ENCODE data around the gene TGFBR1. TPM values are rescaled to one million over a fixed set of nuclear protein-coding genes. Genes with fewer than 3 reads are reported as not detected.

Gene TGFBR1
- total RNA-seq, 1 donor from 2014 or later = 203 TPM

DNA sequence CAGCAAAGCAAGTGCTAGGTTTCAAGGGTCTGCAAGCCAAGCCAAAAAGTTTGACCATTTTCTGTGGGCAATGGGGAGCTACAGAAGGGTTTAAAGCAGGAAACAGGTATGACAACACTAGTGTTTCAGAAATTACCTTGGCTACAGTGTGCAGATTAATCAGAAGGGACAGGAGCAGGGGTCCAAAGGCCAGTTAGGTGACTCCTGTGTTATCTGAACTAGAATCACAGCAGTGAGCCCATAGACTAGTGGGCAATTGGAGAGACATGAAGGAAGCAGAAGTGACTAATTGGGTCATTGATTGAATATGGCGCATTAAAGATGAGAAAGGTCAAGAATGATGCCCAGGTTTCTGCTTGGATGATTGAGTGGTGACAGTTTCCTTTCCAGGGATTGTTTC, 41.4 kb upstream of the TGFBR1 start:
- Histone ChIP-seq H3K27ac (ENCODE audit: low read depth, low read length) (no peak overlapping the region), H3K4me2 (ENCODE audit: low read length) (no peak overlapping the region), H3K4me3 (ENCODE audit: insufficient read depth, low read depth, low read length) (no peak overlapping the region), H3K36me3 (ENCODE audit: insufficient read depth, low read length) (no peaks in the 10 kb centered on the region), H3K9ac (ENCODE audit: low read length) (no peak overlapping the region), H3K79me2 (ENCODE audit: insufficient read depth, low read length) (no peaks in the 10 kb centered on the region), H3K4me1 (ENCODE audit: insufficient read depth, low read length) (peaks cover 19% of the 10 kb centered on the region), H3K9me3 (ENCODE audit: insufficient read depth, low read depth, low read length) (no peaks in the 10 kb centered on the region), H2AFZ (ENCODE audit: low read depth, low read length) (no peak overlapping the region), H4K20me1 (ENCODE audit: insufficient read depth, low read length) (no peaks in the 10 kb centered on the region), H3K27me3 (ENCODE audit: insufficient read depth, low read length) (peaks cover 9% of the 10 kb centered on the region)
- DNase-seq (ENCODE audit: low read depth) = no peak
- Mint-ChIP-seq H3K9me3 (ENCODE audit: unreplicated experiment) (peaks cover 3% of the 10 kb centered on the region), H3K4me1 (ENCODE audit: low read depth, unreplicated experiment) (peaks cover 23% of the 10 kb centered on the region), H3K36me3 (ENCODE audit: low read depth, unreplicated experiment) (peaks cover 10% of the 10 kb centered on the region), H3K27me3 (ENCODE audit: low read depth, unreplicated experiment) (peaks cover 29% of the 10 kb centered on the region), H3K4me3 (ENCODE audit: unreplicated experiment) (no peak overlapping the region), H3K27ac (ENCODE audit: unreplicated experiment) (no peak overlapping the region)
- no peak for TF ChIP-seq EZH2 (IDR thresholded peaks at IDR 0.05; ENCODE audit: insufficient read depth, low read length)
- TF ChIP-seq, protein P1, sequence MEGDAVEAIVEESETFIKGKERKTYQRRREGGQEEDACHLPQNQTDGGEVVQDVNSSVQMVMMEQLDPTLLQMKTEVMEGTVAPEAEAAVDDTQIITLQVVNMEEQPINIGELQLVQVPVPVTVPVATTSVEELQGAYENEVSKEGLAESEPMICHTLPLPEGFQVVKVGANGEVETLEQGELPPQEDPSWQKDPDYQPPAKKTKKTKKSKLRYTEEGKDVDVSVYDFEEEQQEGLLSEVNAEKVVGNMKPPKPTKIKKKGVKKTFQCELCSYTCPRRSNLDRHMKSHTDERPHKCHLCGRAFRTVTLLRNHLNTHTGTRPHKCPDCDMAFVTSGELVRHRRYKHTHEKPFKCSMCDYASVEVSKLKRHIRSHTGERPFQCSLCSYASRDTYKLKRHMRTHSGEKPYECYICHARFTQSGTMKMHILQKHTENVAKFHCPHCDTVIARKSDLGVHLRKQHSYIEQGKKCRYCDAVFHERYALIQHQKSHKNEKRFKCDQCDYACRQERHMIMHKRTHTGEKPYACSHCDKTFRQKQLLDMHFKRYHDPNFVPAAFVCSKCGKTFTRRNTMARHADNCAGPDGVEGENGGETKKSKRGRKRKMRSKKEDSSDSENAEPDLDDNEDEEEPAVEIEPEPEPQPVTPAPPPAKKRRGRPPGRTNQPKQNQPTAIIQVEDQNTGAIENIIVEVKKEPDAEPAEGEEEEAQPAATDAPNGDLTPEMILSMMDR (IDR thresholded peaks at IDR 0.05; ENCODE audit: insufficient read depth, low read depth, low read length) = no peak
- FAIRE-seq = no peak

DNA sequence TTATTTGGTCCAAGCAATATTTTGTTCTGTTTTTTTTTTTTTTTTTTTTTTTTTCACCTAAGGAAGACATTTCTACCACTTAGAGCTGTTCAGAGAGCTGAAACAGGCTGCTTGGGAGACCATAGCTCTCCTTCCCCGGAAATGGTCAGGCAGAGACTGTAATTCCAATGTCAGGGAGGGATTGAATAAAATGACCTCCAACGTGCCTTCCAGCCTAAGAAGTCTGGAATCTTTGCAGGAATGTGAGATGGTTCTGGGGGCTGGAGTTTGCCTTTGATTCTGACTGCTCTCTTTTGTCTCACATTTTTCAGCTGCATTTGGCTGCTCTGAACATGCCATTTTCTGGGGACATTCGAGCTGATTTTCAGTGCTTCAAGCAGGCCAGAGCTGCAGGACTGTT, 38.3 kb upstream of the TGFBR1 start:
- H3K4me3 Mint-ChIP-seq (ENCODE audit: unreplicated experiment) = no peak overlapping the region
- Histone ChIP-seq H2AFZ (ENCODE audit: low read depth, low read length) (no peak overlapping the region), H3K9me3 (ENCODE audit: insufficient read depth, low read depth, low read length) (no peaks in the 10 kb centered on the region), H3K9ac (ENCODE audit: low read length) (no peak overlapping the region), H3K36me3 (ENCODE audit: insufficient read depth, low read length) (no peaks in the 10 kb centered on the region), H4K20me1 (ENCODE audit: insufficient read depth, low read length) (no peaks in the 10 kb centered on the region), H3K4me1 (ENCODE audit: insufficient read depth, low read length) (peaks cover 14% of the 10 kb centered on the region), H3K4me3 (ENCODE audit: insufficient read depth, low read depth, low read length) (no peak overlapping the region), H3K27ac (ENCODE audit: low read depth, low read length) (no peak overlapping the region), H3K4me2 (ENCODE audit: low read length) (no peak overlapping the region), H3K79me2 (ENCODE audit: insufficient read depth, low read length) (no peaks in the 10 kb centered on the region), H3K27me3 (ENCODE audit: insufficient read depth, low read length) (peaks cover 9% of the 10 kb centered on the region)
- H3K36me3 Mint-ChIP-seq (ENCODE audit: low read depth, unreplicated experiment) = peaks cover 9% of the 10 kb centered on the region
- peaks cover 22% of the 10 kb centered on the region for H3K27me3 Mint-ChIP-seq (ENCODE audit: low read depth, unreplicated experiment)
- DNase-seq (ENCODE audit: low read depth) (no peak), FAIRE-seq (no peak)
- H3K27ac Mint-ChIP-seq (ENCODE audit: unreplicated experiment) = peak overlapping the region; percentile 72
- peaks cover 1% of the 10 kb centered on the region for H3K9me3 Mint-ChIP-seq (ENCODE audit: unreplicated experiment)
- peaks cover 22% of the 10 kb centered on the region for H3K4me1 Mint-ChIP-seq (ENCODE audit: low read depth, unreplicated experiment)
- no peak for TF ChIP-seq EZH2 (IDR thresholded peaks at IDR 0.05; ENCODE audit: insufficient read depth, low read length)
- TF ChIP-seq, protein P1 (IDR thresholded peaks at IDR 0.05; ENCODE audit: insufficient read depth, low read depth, low read length) = no peak

DNA sequence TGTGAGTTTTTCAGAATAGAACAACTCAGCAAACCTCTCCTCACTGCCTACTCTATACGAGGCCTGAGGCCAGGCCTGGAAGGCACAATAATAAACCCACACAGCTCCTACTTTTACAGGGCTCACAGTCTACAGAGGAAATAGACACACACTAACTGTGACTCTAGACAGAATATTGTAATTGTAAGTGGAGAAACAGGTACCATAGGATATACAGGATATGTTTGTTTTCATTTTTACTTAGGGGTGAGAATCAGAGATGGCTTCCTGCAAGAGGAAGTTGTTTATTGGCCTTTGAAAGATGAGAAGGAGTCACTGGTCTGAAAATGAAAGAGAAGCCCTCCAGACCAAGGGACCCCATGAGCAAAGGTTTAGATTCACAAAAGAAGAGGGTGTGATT, 35.8 kb upstream of the TGFBR1 start:
- no peak overlapping the region for H3K4me2 ChIP-seq (ENCODE audit: low read length)
- H3K79me2 ChIP-seq (ENCODE audit: insufficient read depth, low read length) = no peaks in the 10 kb centered on the region
- no peak overlapping the region for H3K27ac ChIP-seq (ENCODE audit: low read depth, low read length)
- H3K27ac Mint-ChIP-seq (ENCODE audit: unreplicated experiment) = no peak overlapping the region
- H3K4me1 ChIP-seq (ENCODE audit: insufficient read depth, low read length) = peaks cover 22% of the 10 kb centered on the region
- H3K4me3 Mint-ChIP-seq (ENCODE audit: unreplicated experiment) = no peak overlapping the region
- no peaks in the 10 kb centered on the region for H4K20me1 ChIP-seq (ENCODE audit: insufficient read depth, low read length)
- no peaks in the 10 kb centered on the region for H3K9me3 ChIP-seq (ENCODE audit: insufficient read depth, low read depth, low read length)
- H3K9me3 Mint-ChIP-seq (ENCODE audit: unreplicated experiment) = peaks cover 3% of the 10 kb centered on the region
- H3K27me3 Mint-ChIP-seq (ENCODE audit: low read depth, unreplicated experiment) = peaks cover 5% of the 10 kb centered on the region
- DNase-seq (ENCODE audit: low read depth) = no peak
- H3K4me3 ChIP-seq (ENCODE audit: insufficient read depth, low read depth, low read length) = no peak overlapping the region
- TF ChIP-seq EZH2 (IDR thresholded peaks at IDR 0.05; ENCODE audit: insufficient read depth, low read length) = no peak
- TF ChIP-seq, protein P1 (IDR thresholded peaks at IDR 0.05; ENCODE audit: insufficient read depth, low read depth, low read length) = no peak
- H3K4me1 Mint-ChIP-seq (ENCODE audit: low read depth, unreplicated experiment) = peaks cover 23% of the 10 kb centered on the region
- no peak for FAIRE-seq
- no peak overlapping the region for H2AFZ ChIP-seq (ENCODE audit: low read depth, low read length)
- H3K9ac ChIP-seq (ENCODE audit: low read length) = no peak overlapping the region
- peaks cover 11% of the 10 kb centered on the region for H3K36me3 Mint-ChIP-seq (ENCODE audit: low read depth, unreplicated experiment)
- H3K27me3 ChIP-seq (ENCODE audit: insufficient read depth, low read length) = peaks cover under 1% of the 10 kb centered on the region
- no peaks in the 10 kb centered on the region for H3K36me3 ChIP-seq (ENCODE audit: insufficient read depth, low read length)
